22Rv1 (cell line): Measurements from ENCODE around the gene STXBP5.

Experiments used
- CTCF ChIP-seq: fragments of 450-650 bp; IDR thresholded peaks from 2 replicates; pipeline ENCODE4 v1.5.1; 2017; ENCODE audit warnings: mild to moderate bottlenecking
- ZFX ChIP-seq: fragments of 450-650 bp; IDR thresholded peaks from 2 replicates; pipeline ENCODE4 v1.6.1; 2017; ENCODE audit warnings: antibody characterized with exemption, borderline replicate concordance

GRCh38 chr6:147192278-147192911 is 11.8 kb upstream of the STXBP5 start:
- TF ChIP-seq CTCF, result no peak
- TF ChIP-seq ZFX, result no peak
